Esophagus squamous epithelium (tissue), 5 donors: ENCODE measurements around the gene NKD2. TPM values are rescaled to one million over a fixed set of nuclear protein-coding genes. Genes with fewer than 3 reads are reported as not detected.

ENCODE experiments used
- DNase-seq: peaks from one replicate; lab custom pipeline; 2025; lab: John Stamatoyannopoulos, UW
- H3K27ac ChIP-seq, 4 donors: fragments of 200-600 bp; sonication (generic); one replicate each; pipeline ENCODE4 v1.5.1; 2016 to 2019; ENCODE audit warnings: mild to moderate bottlenecking in 1 of 4
- H3K27me3 ChIP-seq, 4 donors: fragments of 200-600 bp; sonication (generic); 1 replicate in 3 of 4; 2 replicates in 1 of 4; pipeline versions ENCODE4 v1.5.1 to v1.6.0; 2017 to 2021; ENCODE audit warnings: antibody characterized with exemption in 1 of 4
- H3K36me3 ChIP-seq, 3 donors: fragments of 200-600 bp; sonication (generic); one replicate each; pipeline ENCODE4 v1.5.1; 2016 to 2019
- H3K4me1 ChIP-seq, 3 donors: fragments of 200-600 bp; sonication (generic); one replicate each; pipeline ENCODE4 v1.5.1; 2017 to 2019
- H3K4me3 ChIP-seq, 4 donors: fragments of 200-600 bp; sonication (generic); 1 replicate in 3 of 4; 2 replicates in 1 of 4; pipeline ENCODE4 v1.5.1; 2016 to 2019; ENCODE audit warnings: mild to moderate bottlenecking in 2 of 4, moderate library complexity in 1 of 4
- H3K9me3 ChIP-seq, 3 donors: fragments of 200-600 bp; sonication (generic); one replicate each; pipeline ENCODE4 v1.5.1; 2016 to 2019
- POLR2A ChIP-seq, 4 donors: fragments of 450-650 bp; IDR thresholded peaks; one replicate each; pipeline ENCODE4 v1.6.1; 2017; ENCODE audit warnings: antibody characterized with exemption in 4 of 4, mild to moderate bottlenecking in 4 of 4, moderate library complexity in 3 of 4
- WGBS, 2 donors: methylation state at CpG; one replicate each; pipeline ENCODE4 v1.1.5; 2018; 5-methylcytosine and 5-hydroxymethylcytosine counted together
- intact Hi-C: fragments of 100-400 bp; cut with DNase I; formaldehyde crosslinking; loops from one replicate; pipeline ENCODE4 v1.15.0; 2022
- total RNA-seq, 4 donors: library from RNA; depleted of rRNA; stranded (reverse); fragments of >200 nt; gene quantifications; one replicate each; pipeline ENCODE4 v1.1.0, GENCODE V29; 2016
- TF ChIP-seq, protein P1 (sequence below), 6 experiments: fragments of 450-650 bp in 4 of 6; fragments of 200-600 bp in 2 of 6; sonication (generic) in 2 of 6; IDR thresholded peaks; one replicate each; pipeline ENCODE4 v1.5.1; 2016 to 2019; ENCODE audit warnings: antibody characterized with exemption in 6 of 6, mild to moderate bottlenecking in 4 of 6, moderate library complexity in 4 of 6
- donor health status: DM: yes; HTN: yes; CAD: no.

Gene NKD2
- total RNA-seq, 4 donors from 2014 or later, result 1.2 to 11.3 (median 1.5) TPM

DNA sequence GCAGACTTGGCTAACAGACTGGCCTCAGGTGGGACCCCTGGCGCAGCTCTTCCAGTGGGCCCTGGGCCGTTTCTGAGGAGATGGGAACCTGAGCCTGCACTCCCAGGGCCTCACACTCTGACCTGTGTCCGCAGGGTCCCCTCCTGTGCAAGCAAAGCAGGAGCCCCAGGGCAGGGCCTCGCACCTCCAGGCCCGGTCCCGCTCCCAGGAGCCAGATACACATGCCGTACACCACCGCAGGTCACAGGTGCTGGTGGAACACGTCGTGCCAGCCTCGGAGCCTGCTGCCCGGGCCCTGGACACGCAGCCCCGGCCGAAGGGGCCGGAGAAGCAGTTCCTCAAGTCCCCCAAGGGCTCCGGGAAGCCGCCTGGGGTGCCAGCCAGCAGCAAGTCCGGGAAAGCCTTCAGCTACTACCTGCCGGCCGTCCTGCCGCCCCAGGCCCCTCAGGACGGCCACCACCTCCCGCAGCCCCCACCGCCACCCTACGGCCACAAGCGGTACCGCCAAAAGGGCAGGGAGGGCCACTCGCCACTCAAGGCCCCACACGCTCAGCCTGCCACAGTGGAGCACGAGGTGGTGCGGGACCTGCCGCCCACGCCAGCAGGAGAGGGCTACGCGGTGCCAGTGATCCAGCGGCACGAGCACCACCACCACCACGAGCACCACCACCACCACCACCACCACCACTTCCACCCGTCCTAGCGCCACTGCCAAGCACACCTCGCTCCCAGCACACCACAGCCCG is 29.2 kb downstream of the NKD2 start:
- Histone ChIP-seq H3K4me3 (no peak overlapping the region), H3K9me3 (no peaks in the 10 kb centered on the region), H3K36me3 (no peaks in the 10 kb centered on the region), H3K27ac (no peak overlapping the region), H3K4me1 (no peaks in the 10 kb centered on the region), H3K27me3 (peaks cover 0 to 8% (median 0%) of the 10 kb centered on the region in 4 donors)
- intact Hi-C loops, result no loop called here
- no peak for DNase-seq
- TF ChIP-seq POLR2A (IDR thresholded peaks at IDR 0.05), result no peak
- TF ChIP-seq, protein P1, sequence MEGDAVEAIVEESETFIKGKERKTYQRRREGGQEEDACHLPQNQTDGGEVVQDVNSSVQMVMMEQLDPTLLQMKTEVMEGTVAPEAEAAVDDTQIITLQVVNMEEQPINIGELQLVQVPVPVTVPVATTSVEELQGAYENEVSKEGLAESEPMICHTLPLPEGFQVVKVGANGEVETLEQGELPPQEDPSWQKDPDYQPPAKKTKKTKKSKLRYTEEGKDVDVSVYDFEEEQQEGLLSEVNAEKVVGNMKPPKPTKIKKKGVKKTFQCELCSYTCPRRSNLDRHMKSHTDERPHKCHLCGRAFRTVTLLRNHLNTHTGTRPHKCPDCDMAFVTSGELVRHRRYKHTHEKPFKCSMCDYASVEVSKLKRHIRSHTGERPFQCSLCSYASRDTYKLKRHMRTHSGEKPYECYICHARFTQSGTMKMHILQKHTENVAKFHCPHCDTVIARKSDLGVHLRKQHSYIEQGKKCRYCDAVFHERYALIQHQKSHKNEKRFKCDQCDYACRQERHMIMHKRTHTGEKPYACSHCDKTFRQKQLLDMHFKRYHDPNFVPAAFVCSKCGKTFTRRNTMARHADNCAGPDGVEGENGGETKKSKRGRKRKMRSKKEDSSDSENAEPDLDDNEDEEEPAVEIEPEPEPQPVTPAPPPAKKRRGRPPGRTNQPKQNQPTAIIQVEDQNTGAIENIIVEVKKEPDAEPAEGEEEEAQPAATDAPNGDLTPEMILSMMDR (IDR thresholded peaks at IDR 0.05), result no peak
- WGBS, 2 donors, result 88 to 96% methylated on average over 5 to 8 of the region's 43 CpGs

DNA sequence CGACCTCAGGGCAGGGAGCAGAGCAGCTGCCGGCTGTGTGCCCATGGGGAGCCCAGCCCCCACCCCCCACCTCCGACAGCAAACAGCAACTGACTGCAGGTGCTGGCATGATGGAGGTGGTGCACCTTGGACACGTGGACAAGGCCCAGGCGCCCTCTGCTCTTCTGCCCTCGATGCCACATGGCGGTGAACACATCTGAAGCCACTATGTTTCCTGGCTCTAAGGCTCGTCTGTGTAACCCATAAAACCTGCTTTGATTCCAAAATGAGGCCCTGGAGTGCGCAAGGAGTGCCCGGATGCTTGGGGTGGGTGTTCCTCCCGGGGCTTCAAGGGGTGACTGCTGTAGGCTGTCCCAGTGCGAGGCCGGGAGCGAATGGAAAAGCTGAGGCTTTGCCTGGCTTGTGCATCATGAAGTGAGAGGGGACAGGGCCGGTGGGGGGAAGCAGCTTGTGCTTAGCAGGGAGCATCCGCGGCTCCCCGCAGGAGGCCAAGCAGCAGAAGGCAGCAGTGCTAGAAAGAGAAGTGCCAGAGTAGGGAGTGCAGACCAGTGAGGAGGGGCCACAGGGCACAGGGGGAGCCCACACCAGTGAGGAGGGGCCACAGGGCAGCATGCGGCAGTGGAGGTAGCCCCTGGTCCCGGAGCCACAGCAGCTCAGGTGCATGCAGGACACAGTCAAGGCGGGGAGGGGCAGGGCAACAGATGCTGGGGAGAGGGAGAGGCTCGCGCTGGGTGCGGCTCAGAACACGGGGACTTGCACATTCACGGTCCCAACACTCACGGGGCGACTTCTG is 30.0 kb downstream of the NKD2 start:
- no peak for DNase-seq
- Histone ChIP-seq H3K9me3 (no peaks in the 10 kb centered on the region), H3K27ac (no peak overlapping the region), H3K27me3 (peaks cover 0 to 3% (median 0%) of the 10 kb centered on the region in 4 donors), H3K36me3 (no peaks in the 10 kb centered on the region), H3K4me1 (no peaks in the 10 kb centered on the region), H3K4me3 (no peak overlapping the region)
- TF ChIP-seq POLR2A (IDR thresholded peaks at IDR 0.05), result no peak
- TF ChIP-seq, protein P1 (IDR thresholded peaks at IDR 0.05), result no peak
- 81 to 85% methylated on average over 17 to 26 of the region's 28 CpGs for WGBS, 2 donors
- intact Hi-C loops, result no loop called here

GRCh38 chr5:1039210-1039548 is 30.6 kb downstream of the NKD2 start:
- Histone ChIP-seq H3K27ac (no peak overlapping the region), H3K36me3 (no peaks in the 10 kb centered on the region), H3K4me3 (no peak overlapping the region), H3K9me3 (no peaks in the 10 kb centered on the region), H3K27me3 (no peaks in the 10 kb centered on the region), H3K4me1 (no peaks in the 10 kb centered on the region)
- no peak for DNase-seq
- intact Hi-C loops, result no loop called here
- 92 to 95% methylated on average over 11 to 16 of the region's 16 CpGs for WGBS, 2 donors
- TF ChIP-seq POLR2A (IDR thresholded peaks at IDR 0.05), result no peak
- TF ChIP-seq, protein P1 (IDR thresholded peaks at IDR 0.05), result no peak

GRCh38 chr5:1039706-1040260 is 31.2 kb downstream of the NKD2 start:
- whole genome bisulfite sequencing, 2 donors, result 91 to 94% methylated on average over 8 to 17 of the region's 18 CpGs
- Histone ChIP-seq H3K27me3 (no peaks in the 10 kb centered on the region), H3K4me1 (no peaks in the 10 kb centered on the region), H3K27ac (no peak overlapping the region), H3K36me3 (no peaks in the 10 kb centered on the region), H3K4me3 (no peak overlapping the region), H3K9me3 (no peaks in the 10 kb centered on the region)
- no peak for TF ChIP-seq POLR2A (IDR thresholded peaks at IDR 0.05)
- TF ChIP-seq, protein P1 (IDR thresholded peaks at IDR 0.05), result no peak
- DNase-seq, result no peak
- intact Hi-C loops, result no loop called here

DNA sequence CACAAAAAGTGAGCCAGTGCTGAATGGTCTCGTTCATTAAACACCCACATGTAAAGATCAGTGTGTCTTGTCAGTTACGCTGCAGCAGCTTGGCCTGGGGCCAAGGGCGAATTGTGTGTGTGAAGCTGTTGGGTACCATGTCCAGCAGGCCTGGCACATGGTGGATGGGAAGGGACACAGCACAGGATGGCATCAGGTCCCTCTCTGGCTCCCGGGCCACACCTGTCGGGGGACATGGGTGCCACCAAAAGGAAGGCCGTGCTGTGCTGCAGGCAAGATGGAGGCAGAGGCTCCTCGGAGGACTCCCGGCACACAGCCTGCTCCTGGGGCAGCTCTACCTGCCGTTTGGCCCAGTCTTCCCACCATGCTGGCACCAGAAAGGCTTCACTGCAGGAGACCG is 32.0 kb downstream of the NKD2 start:
- no peak for TF ChIP-seq POLR2A (IDR thresholded peaks at IDR 0.05)
- TF ChIP-seq, protein P1 (IDR thresholded peaks at IDR 0.05), result no peak
- Histone ChIP-seq H3K9me3 (no peaks in the 10 kb centered on the region), H3K4me3 (no peak overlapping the region), H3K36me3 (no peaks in the 10 kb centered on the region), H3K27ac (no peak overlapping the region), H3K4me1 (no peaks in the 10 kb centered on the region), H3K27me3 (no peaks in the 10 kb centered on the region)
- intact Hi-C loops, result no loop called here
- no peak for DNase-seq
- WGBS, 2 donors, result 77 to 82% methylated on average over 4 to 5 of the region's 10 CpGs
